8988T (cell line): ENCODE data around the gene WDR6.

Experiments
- DNase-seq: peaks from one replicate; pipeline ENCODE4 v3.0.0; 2011

The WDR6 gene, protein sequence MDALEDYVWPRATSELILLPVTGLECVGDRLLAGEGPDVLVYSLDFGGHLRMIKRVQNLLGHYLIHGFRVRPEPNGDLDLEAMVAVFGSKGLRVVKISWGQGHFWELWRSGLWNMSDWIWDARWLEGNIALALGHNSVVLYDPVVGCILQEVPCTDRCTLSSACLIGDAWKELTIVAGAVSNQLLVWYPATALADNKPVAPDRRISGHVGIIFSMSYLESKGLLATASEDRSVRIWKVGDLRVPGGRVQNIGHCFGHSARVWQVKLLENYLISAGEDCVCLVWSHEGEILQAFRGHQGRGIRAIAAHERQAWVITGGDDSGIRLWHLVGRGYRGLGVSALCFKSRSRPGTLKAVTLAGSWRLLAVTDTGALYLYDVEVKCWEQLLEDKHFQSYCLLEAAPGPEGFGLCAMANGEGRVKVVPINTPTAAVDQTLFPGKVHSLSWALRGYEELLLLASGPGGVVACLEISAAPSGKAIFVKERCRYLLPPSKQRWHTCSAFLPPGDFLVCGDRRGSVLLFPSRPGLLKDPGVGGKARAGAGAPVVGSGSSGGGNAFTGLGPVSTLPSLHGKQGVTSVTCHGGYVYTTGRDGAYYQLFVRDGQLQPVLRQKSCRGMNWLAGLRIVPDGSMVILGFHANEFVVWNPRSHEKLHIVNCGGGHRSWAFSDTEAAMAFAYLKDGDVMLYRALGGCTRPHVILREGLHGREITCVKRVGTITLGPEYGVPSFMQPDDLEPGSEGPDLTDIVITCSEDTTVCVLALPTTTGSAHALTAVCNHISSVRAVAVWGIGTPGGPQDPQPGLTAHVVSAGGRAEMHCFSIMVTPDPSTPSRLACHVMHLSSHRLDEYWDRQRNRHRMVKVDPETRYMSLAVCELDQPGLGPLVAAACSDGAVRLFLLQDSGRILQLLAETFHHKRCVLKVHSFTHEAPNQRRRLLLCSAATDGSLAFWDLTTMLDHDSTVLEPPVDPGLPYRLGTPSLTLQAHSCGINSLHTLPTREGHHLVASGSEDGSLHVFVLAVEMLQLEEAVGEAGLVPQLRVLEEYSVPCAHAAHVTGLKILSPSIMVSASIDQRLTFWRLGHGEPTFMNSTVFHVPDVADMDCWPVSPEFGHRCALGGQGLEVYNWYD

DNA sequence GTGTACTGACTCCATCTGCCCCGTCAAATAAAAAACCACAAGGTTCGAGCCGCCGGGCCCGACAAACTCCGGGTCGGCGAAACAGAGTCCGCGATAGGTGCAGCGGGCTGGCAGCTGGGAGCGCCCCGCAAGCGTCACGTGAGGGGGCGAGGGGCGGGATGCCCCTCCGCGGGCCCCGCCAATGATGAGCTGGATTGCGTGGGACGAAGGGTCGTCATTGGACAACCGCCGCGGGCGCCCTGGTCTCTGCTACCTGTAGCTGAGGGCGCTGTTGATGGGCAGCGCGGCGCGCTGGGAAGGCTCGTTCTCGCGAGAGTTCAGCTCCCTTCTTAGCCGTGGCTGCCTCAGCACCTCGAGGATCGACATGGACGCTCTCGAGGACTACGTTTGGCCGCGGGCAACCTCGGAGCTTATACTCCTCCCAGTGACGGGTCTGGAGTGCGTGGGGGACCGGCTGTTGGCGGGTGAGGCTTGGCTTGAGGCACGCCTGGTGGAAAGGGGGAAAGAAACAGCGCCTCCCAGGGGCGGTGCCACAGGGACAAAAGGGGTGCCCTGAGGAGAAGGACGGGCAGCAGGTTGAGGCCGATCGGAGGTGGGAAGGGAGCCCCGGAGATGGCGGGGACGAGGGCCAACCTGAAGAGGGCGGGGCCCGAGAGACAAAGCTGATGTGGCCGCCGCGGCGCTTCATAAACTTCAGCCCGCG is at the start of gene WDR6:
Gene WDR6, plus strand, starts transcription at position 324 of the 703 bp plus-strand sequence. Its CDS starts 41 bp downstream, at position 365.
- peak; percentile 98 for DNase-seq

DNA sequence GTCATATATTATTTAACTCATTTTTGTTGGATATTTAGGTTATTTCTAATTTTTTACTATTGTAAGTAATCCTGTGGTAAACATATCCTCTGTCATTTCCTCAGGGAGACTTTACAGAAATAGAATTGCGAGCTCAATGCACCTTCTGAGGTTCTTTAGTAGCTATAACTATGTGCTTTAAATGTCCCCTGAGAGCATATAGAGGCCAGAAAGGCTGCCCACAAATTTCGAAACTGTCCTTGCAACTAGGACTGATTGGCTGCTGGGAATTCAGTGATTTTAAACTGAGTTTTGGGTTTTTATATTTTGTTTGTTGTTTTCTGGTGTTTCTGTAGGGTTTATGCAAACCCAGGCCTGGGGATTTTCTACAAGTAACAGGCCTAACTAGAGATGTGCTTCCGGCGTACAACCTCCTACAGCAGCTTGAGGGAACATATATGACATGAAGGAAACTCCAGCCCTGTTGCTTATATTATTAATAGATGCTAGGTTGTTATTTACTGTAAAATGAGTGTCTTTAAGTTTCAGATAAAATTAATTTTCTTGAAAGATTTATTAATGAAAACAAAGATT is 46.3 kb upstream of the WDR6 start:
- no peak for DNase-seq

DNA sequence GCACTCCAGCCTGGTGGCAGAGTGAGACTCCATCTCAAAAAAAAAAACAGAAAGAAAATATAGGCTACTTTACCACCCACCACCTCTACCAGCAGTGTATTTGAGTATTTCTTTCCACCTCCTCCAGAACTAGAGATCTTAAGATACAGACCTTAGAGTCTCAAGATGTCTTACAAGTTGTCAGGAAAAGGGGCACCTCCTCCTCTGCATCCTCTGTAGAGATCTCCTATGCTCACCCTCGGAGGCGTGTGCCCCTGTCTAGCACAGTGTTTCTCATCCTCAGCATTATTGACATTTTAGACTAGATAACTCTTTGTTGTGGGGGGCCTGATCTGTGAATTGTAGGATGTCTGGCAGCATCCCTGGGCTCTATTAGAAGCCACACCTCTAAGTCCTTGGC is 44.9 kb upstream of the WDR6 start:
- DNase-seq: no peak

DNA sequence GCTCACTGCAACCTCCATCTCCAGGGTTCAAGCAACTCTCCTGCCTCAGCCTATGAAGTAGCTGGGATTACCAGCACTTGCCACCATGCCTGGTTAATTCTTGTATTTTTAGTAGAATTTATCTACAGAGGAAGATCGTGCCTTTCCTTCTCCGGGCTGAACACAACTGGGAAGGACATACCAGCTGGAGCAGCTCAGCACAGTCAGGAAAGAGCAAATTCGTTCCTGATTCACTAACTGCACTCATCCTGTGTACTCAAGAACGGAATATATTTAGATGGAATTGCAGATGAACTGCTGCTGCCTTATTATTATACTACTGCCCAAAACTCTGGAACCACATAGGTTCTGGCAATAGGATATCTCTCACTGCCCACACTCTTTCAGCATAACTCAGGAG is 44.3 kb upstream of the WDR6 start:
- no peak for DNase-seq

DNA sequence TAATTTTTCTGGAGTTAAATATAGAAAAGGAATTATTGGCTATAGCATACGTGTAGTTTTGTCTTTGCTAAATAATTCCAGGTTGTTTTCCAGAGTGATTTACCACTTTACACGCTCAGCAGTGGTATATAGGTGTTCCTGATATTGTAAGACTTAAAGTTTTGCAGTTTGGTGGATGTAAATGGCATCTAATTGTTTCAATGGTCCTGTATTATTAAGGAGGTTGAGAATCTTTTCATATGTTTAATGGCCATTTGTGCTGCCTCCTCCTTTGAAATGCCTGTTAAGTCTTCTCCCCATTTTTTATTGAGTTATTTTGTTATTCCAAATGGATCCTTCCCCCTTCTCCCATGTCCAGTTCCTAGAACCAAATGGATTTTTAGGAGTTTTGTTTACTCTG is 43.6 kb upstream of the WDR6 start:
- DNase-seq: no peak

DNA sequence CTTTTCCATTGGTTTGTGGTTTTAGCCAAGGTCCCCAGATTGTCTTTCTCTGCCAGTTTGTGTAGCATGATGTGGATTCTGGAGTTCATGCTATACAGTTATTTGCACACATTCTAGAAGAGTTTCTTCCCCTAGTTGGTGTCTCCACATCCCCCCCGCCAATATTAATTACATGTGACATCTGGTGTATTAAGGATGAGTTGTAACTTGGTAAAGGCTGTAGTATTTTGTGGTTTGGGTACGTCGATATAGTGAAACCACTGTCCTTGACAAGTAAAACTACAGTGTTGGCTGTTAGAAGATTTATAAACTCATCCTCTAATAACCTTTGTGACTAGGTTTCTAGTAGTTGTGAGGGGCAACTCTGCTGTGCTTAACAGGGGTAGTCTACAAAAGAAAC is 40.8 kb upstream of the WDR6 start:
- no peak for DNase-seq

DNA sequence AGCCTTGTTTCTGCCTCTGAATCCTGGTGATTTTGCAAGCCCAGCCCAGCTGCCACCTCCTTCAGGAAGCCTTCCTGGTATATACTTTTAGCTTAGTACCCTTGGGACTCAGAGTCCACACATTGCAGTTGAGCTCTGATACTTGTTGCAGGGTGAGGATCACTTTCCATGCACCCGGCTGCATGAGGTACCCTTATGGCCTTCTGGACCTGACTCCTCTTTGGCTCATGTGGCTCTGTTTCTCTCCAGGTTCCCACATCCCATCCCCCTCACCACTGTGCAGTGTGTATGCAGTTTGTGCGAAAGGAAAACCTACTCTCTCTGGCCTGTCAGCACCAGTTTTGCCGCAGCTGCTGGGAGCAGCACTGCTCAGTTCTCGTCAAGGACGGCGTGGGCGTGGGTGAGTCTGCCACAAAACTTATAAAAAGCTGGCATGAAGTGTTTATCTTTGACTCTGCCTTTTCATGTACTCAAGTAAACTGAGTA is 40.3 kb upstream of the WDR6 start:
- DNase-seq: no peak

DNA sequence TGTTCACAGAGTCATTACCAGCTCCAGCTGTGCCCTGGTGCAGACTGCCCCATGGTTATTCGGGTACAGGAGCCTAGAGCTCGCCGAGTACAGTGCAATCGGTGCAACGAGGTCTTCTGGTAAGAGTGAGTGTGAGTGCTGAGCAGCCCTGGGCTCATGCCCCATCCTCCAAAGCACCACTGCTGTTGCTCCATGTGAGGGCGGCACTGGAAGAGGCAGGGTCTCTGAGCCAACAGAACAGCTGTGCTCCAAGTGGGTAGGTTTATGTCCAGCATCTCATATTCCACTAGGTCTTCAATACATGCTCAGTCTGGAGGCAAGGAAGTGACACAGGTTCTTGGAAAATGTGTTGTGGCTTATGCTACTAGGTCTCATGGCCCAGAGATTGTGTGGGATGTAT is 36.6 kb upstream of the WDR6 start:
- DNase-seq: no peak

DNA sequence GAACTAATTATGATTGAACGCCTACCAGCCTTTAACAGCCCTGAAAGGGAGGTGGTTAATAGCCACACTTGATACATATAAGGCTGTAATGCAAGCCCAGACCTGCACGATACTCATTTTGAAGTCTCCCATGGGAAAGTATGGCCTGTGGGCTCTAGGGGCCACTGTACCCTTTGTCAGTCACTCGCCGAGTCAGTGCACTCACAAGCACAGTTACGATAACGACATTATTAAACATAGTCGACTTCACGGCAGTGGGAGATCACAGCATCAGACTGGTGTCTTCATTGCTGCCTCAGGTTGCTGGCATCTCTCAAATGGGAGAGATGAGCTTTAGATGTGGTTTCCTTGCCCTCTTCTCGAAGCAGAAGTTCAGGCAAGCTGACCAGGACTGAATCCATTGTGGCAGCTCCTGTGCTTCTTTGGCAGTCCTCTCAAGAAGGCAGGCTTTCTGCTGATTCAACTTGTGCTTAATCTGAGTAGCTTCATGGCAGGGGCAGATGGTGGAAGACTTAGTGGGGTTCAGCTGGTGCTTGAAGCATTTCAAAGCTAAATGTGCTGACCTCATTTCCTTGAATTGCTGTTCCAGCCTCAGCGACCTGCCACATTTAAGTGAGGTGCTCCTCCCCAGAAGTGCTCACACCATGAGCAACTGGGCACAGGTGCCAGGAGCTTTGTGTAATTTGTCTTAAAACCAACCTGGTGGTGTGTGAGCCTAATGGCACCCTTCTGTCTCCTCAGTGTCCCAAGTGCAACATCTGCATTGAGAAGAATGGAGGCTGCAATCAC is 32.9 kb upstream of the WDR6 start:
- DNase-seq: no peak

DNA sequence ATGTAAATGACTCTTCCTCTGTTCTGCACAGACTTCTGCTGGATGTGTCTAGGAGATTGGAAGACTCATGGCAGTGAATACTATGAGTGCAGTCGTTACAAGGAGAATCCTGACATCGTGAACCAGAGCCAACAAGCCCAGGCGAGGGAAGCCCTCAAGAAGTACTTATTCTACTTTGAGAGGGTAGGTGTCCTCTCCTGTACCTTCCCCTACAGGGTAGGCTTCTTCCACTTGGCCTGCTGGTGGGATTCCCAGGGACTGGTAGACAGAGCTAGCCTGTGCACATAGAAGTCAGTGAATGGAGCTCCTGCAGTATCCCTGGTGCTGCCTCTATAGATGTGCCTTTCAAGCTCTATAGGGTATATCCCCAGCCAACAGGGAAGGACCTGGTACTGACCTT is 27.7 kb upstream of the WDR6 start:
- DNase-seq: no peak

DNA sequence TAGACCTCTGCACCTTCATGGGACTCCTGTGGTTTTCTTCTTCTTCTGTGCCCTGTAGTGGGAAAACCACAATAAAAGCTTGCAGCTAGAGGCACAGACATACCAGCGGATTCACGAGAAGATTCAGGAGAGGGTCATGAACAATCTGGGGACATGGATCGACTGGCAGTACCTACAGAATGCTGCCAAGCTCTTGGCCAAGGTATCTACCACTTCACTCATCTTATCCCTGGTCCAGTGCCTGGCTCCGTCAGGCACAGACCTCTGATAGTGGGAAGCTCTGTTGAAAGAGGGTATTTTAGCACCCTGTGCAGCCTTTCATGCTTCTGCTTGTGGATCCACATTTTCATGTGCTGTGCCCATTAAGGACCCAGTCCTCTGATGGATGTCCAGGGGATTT is 26.9 kb upstream of the WDR6 start:
- DNase-seq: no peak

DNA sequence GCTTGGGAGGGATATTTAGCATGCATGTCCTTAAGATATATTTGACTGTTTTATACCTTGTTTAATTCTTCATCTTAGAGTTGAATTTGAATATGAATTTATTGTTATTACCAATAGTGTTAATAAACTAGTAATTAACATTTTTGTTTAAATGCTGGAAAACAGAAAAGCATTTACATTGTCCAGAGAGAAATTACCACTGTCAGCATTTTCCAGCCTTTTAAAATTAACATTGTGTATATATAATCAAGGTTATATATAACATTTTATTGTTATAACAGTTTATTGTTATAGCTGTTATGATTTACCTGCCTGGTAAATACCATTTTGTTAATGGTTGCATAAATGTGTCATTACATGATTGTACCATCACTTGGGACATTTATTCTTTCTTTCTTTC is 25.2 kb upstream of the WDR6 start:
- no peak for DNase-seq

DNA sequence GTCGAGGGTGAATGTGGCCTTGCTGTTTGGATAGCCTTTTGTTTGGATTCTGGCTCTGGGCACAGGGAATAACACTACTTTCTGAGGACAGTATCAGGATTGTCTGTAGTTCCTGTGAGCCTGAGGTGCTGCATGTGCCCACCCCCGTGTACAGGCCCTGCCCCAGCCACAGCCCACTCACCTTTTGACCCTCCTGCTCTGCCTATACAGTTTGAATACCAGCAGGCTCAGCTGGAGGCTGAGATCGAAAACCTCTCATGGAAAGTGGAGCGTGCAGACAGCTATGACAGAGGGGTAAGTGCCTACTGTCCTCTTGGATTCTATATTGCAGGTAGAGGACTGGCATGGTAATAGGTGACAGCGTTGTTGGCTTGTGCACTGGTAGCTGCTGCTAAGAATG is 24.5 kb upstream of the WDR6 start:
- DNase-seq: no peak

DNA sequence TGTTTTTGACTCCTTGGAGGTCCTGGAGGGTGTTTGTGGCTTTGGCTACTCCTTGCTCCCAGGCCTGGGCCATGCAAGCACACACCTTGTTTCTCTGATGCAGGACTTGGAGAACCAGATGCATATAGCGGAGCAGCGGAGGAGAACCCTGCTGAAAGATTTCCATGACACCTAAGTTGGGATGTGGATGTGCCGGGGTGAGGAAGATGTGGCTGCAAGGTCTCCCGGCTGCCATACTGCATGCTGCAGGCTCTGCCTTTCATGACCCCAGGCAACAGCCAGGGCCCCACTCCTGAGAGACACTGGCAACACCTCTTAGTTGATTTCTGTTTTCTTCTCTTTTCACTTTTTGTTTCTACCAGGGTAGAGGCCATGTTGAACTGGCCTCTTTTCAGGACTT is 24.1 kb upstream of the WDR6 start:
- no peak for DNase-seq

DNA sequence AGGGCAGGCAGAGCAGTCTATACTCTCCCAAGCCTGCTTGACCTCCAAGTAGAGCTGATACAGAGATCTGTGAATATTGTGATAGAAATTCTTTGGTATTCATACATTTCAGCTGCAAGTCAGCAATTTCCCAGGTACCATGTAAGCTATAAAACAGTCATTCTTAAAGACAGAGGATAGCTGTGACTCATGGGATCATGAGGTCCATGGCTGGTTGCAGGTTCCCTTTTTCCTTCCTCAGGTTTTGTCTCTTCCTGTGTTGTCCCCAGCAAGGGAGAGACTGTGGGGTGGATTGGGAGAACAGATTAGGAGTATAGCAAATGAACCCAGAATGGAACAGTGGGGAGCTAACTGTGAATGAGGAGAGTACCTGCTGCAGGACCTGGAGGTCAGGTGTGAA is 22.5 kb upstream of the WDR6 start:
- no peak for DNase-seq

DNA sequence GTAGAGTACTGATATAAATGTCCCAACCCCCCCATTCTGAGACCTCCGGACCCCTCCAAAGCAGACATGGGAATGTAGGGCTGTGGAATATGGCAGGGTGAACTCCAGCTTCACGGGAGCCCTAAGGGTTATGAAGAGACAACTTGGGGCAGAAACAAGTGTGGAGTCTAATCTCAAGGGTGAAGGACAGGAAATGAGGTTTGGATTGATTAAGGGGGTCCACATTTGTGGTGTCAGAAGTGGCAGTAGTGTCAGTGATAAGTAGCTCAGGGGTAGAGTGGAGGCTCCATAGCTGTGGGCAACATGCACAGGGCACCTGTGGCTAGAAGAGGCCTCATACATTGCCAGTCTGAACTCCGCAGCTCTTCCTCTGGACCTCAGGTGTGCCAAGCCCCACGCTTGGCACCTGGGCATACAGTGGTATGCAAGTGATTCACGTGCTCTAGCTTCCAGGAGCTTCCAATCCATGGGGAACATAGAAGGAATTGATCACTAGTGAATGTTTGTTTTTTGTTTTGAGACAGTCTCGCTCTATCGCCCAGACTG is 21.3 kb upstream of the WDR6 start:
- DNase-seq: no peak

DNA sequence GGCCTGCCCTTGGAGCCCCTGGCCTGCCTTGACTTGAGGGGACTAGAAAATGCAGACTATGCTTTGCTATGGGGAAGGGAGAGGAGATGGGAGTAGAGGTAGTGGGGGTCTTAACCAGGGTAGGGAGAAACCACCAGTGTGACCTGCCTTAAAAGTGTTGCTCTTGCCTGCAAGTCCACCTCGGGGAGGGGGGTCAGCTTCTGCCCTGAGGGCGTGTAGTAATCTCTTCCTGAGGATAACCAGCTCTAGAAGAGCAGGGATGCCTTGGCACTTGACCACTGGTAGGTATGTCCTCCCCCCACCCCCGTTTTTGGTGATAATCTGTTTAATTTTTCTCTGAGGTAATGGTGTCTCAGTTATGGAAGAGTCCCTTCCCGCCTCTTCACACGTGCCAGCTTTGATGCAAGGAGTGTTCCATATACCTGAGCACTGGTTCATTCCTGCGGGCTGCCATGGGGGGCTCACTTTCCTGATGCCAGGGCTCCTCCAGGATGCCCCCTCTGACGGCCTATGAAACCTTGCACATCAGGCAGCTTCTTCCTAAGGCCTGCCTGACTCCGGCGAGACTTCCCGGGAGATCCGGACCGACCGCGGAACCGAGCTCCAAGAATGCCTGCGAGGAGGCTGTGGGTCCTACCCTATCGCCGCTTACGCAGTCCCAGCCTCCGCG is 17.9 kb upstream of the WDR6 start:
- no peak for DNase-seq

DNA sequence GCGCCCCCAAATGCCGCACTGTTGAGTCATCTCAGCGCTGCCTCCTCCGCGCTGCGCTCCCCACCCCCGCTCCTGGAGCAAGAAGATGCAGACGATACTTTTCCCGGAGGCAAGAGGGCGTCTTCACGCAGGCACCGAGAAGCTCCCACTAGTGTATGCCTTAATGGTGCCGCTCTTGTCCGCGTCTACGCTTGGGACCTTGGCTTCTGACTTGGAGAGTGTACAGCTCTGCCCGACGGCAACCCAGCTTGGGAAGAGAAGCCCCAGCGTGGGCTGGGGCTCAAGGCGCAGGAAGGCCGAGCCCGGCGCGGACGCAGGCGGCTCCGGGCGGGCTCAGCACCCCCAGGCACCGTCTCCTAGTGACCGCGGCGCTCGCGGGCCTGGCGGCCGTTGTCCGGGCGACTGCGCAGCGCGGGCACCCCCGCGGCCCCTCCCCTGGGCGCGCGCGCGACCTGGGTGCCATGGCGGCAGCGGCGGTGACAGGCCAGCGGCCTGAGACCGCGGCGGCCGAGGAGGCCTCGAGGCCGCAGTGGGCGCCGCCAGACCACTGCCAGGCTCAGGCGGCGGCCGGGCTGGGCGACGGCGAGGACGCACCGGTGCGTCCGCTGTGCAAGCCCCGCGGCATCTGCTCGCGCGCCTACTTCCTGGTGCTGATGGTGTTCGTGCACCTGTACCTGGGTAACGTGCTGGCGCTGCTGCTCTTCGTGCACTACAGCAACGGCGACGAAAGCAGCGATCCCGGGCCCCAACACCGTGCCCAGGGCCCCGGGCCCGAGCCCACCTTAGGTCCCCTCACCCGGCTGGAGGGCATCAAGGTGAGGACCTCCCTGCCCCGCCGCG is 17.2 kb upstream of the WDR6 start, which contains the start of gene P4HTM:
Gene P4HTM, plus strand, starts transcription at position 446 of the 840 bp plus-strand sequence. Its CDS starts 16 bp downstream, at position 462.
- DNase-seq: peak; percentile 75

DNA sequence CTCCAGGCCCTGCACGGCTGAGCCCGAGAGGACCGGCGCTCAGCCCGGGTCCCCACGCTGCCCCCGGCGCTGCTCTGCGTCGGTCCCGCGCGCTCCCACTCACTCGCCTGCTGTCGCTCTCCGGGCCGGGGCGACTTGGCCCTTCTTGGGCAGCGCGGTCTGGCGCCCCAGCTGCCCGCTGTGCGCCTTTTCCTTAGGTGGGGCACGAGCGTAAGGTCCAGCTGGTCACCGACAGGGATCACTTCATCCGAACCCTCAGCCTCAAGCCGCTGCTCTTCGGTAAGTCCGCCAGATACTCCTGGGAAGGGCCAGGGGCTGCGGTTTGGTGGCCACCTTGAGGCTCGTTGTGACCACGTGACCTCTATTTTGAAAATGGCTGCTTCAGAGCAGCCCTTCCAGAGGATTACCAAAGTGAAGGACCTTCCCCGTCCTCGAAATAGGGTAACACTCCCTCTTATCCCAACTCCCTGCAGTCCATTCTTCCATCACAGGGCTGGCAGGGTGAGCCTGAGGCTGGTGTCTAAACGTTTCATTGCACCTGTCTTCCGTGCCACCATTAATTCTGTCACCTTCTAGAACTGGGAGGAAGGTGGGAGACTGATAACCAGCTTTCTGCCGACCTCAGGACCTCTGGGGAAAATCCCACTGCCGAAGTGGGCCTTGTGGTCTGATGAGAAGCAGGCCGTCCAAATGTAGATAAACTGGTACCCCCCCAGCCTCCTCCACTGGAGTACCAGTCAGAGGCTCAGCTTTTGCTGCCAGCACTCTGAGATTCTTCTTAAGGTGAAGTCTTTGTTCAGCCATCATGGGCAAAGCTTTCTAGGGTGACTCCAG is 16.3 kb upstream of the WDR6 start:
- DNase-seq: no peak
